NB4 (cell line): Measurements from ENCODE around the gene DBX2.

Experiments used
- DNase-seq: peaks from one replicate; pipeline ENCODE4 v3.0.0; 2010; ENCODE audit warnings: low read depth
- H3K4me3 ChIP-seq: one replicate; pipeline ENCODE4 v1.5.1; 2011; ENCODE audit warnings: mild to moderate bottlenecking, low read depth, low read length, moderate library complexity
- CTCF ChIP-seq: IDR thresholded peaks from one replicate; pipeline ENCODE4 v1.5.1; 2012; ENCODE audit warnings: low read depth, low read length
- MAX ChIP-seq: IDR thresholded peaks from 2 replicates; pipeline ENCODE4 v1.6.1; 2011; ENCODE audit warnings: low read depth, low read length
- MYC ChIP-seq: IDR thresholded peaks from 2 replicates; pipeline ENCODE4 v1.6.1; 2011; ENCODE audit warnings: low read depth, low read length
- POLR2A ChIP-seq: IDR thresholded peaks from 2 replicates; pipeline ENCODE4 v1.6.1; 2011; ENCODE audit warnings: mild to moderate bottlenecking; ENCODE audit not compliant: insufficient read length; ENCODE audit errors: extremely low read depth

DBX2 gene

GRCh38 chr12:45077251-45077650 is 26.4 kb upstream of the DBX2 start:
- no peak for TF ChIP-seq POLR2A
- no peak for TF ChIP-seq MAX
- no peak for TF ChIP-seq CTCF
- TF ChIP-seq MYC, result no peak
- DNase-seq, result no peak
- no peak overlapping the region for H3K4me3 ChIP-seq

GRCh38 chr12:45076417-45077026 is 25.6 kb upstream of the DBX2 start:
- no peak overlapping the region for H3K4me3 ChIP-seq
- TF ChIP-seq MAX (no peak), MYC (no peak), CTCF (no peak), POLR2A (no peak)
- DNase-seq, result no peak

- H3K4me3 ChIP-seq, result no peak overlapping the region
- DNase-seq, result no peak
- TF ChIP-seq POLR2A, result no peak
- TF ChIP-seq CTCF, result no peak
- no peak for TF ChIP-seq MYC
- TF ChIP-seq MAX, result no peak
Measured at GRCh38 chr12:45075587-45076282, 24.8 kb upstream of the DBX2 start.

GRCh38 chr12:45065125-45065626 is 14.3 kb upstream of the DBX2 start:
- DNase-seq, result no peak
- H3K4me3 ChIP-seq, result no peak overlapping the region
- no peak for TF ChIP-seq MYC
- TF ChIP-seq MAX, result no peak
- TF ChIP-seq CTCF, result no peak
- TF ChIP-seq POLR2A, result no peak

GRCh38 chr12:45060976-45061375 is 10.1 kb upstream of the DBX2 start:
- DNase-seq, result no peak
- no peak for TF ChIP-seq MAX
- no peak for TF ChIP-seq CTCF
- no peak for TF ChIP-seq POLR2A
- TF ChIP-seq MYC, result no peak
- no peak overlapping the region for H3K4me3 ChIP-seq
